ENCODE results near the gene MYZAP. TPM values are rescaled to one million over a fixed set of nuclear protein-coding genes. Genes with fewer than 3 reads are reported as not detected.

Gene MYZAP
- total RNA-seq, 1 experiment from 2014 or later: 0.63 TPM

GRCh38 chr15:57691082-57691481, 99.4 kb downstream of the MYZAP start:
- Histone ChIP-seq H2BK20ac (ENCODE audit: low read depth, low read length, poor library complexity, severe bottlenecking) (no peak overlapping the region), H4K20me1 (ENCODE audit: control insufficient read depth, insufficient read depth, insufficient read length) (no peaks in the 10 kb centered on the region), H3K27ac (ENCODE audit: insufficient read length, low read depth, low read length) (no peak overlapping the region)

More at GRCh38 chr15:57691082-57691481, 99.4 kb downstream of the MYZAP start:
- Histone ChIP-seq H3K56ac (ENCODE audit: insufficient read length, low read depth, low read length) (no peak overlapping the region), H2BK5ac (ENCODE audit: insufficient read length, low read length) (no peak overlapping the region), H4K91ac (ENCODE audit: insufficient read length, low read depth, low read length) (no peak overlapping the region), H2BK15ac (ENCODE audit: low read depth, low read length) (no peak overlapping the region), H3K27me3 (ENCODE audit: insufficient read depth, low read length) (no peaks in the 10 kb centered on the region), H3K79me1 (ENCODE audit: insufficient read depth, low read depth, low read length, poor library complexity, severe bottlenecking) (no peaks in the 10 kb centered on the region), H3K23me2 (ENCODE audit: insufficient read length, low read depth, low read length, poor library complexity, severe bottlenecking) (no peaks in the 10 kb centered on the region), H3K79me2 (ENCODE audit: insufficient read depth, low read length) (no peaks in the 10 kb centered on the region), H3K18ac (ENCODE audit: insufficient read length, low read depth, low read length) (no peak overlapping the region), H2AFZ (ENCODE audit: low read length) (no peak overlapping the region), H3K9me3 (ENCODE audit: control insufficient read depth, low read depth, low read length) (no peaks in the 10 kb centered on the region), H3K4me2 (ENCODE audit: insufficient read depth, insufficient read length, low read length) (no peak overlapping the region), H4K8ac (replicated peaks; ENCODE audit: insufficient read length, low read depth, low read length) (no peak overlapping the region), H2AK5ac (ENCODE audit: insufficient read length, low read length) (no peak overlapping the region), H4K5ac (ENCODE audit: insufficient read length, low read depth, low read length) (no peak overlapping the region), H3K14ac (ENCODE audit: insufficient read depth, low read length) (no peak overlapping the region), H2BK120ac (ENCODE audit: low read depth, low read length, poor library complexity, severe bottlenecking) (no peak overlapping the region), H3T11ph (ENCODE audit: low read length) (no peak overlapping the region), H2BK12ac (ENCODE audit: insufficient read length, low read depth, low read length) (no peak overlapping the region), H3K23ac (ENCODE audit: insufficient read length, low read depth, low read length) (no peak overlapping the region), H3K4ac (ENCODE audit: low read depth, low read length) (no peak overlapping the region), H3K9ac (ENCODE audit: extremely low read depth, insufficient read length, low read length) (no peak overlapping the region), H3K4me1 (ENCODE audit: insufficient read depth, low read length) (no peaks in the 10 kb centered on the region)
- no peak overlapping the region for H3K4me3 Mint-ChIP-seq
- H3K4me1 Mint-ChIP-seq: no peaks in the 10 kb centered on the region
- no peaks in the 10 kb centered on the region for H3K9me3 Mint-ChIP-seq
- no peaks in the 10 kb centered on the region for H3K36me3 Mint-ChIP-seq (ENCODE audit: insufficient read depth in 1 of 3, low read depth in 3 of 3)
- DNase-seq: no peak
- no CpG with 5 or more reads among the region's 1 CpG for WGBS (ENCODE audit: extremely low coverage, insufficient read length, low lambda C conversion rate)
- H3K27ac Mint-ChIP-seq: no peak overlapping the region
- H3K27me3 Mint-ChIP-seq (ENCODE audit: low read depth): peaks cover 1% of the 10 kb centered on the region; the same call in 1 of the 2 replicates
- TF ChIP-seq, protein P1, sequence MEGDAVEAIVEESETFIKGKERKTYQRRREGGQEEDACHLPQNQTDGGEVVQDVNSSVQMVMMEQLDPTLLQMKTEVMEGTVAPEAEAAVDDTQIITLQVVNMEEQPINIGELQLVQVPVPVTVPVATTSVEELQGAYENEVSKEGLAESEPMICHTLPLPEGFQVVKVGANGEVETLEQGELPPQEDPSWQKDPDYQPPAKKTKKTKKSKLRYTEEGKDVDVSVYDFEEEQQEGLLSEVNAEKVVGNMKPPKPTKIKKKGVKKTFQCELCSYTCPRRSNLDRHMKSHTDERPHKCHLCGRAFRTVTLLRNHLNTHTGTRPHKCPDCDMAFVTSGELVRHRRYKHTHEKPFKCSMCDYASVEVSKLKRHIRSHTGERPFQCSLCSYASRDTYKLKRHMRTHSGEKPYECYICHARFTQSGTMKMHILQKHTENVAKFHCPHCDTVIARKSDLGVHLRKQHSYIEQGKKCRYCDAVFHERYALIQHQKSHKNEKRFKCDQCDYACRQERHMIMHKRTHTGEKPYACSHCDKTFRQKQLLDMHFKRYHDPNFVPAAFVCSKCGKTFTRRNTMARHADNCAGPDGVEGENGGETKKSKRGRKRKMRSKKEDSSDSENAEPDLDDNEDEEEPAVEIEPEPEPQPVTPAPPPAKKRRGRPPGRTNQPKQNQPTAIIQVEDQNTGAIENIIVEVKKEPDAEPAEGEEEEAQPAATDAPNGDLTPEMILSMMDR (conservative IDR thresholded peaks at IDR 0.05): no peak
